Measurements from ENCODE around the gene TAF1C.
"Not testable (repeated sequence)": the region's sequence is repeated elsewhere in the genome, so short reads cannot be mapped to it uniquely, and the experiment has no call there.

The TAF1C gene

DNA sequence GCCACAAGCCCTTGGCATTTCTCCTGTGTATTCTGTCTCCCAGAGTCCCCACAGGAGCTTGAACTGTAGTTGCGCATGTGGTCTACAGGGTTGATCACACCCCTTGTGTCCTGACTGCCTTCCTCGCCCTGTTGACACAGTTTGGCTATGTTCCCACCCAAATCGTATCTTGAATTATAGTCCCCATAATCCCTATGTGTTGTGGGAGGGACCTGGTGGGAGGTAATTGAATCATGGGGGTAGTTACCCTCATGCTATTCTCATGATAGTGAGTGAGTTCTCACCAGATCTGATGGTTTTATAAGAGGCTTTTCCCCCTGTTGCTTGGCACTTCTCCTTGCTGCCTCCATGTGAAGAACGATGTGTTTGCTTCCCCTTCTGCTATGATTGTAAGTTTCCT lies 25.3 kb upstream of the TAF1C start:
- DNase-seq (ENCODE audit: low spot score): no peak

GRCh38 chr16:84209989-84210388 lies 23.1 kb upstream of the TAF1C start:
- no peak for DNase-seq (ENCODE audit: low spot score)

GRCh38 chr16:84207879-84208278 lies 21.0 kb upstream of the TAF1C start:
- DNase-seq (ENCODE audit: low spot score): no peak

DNA sequence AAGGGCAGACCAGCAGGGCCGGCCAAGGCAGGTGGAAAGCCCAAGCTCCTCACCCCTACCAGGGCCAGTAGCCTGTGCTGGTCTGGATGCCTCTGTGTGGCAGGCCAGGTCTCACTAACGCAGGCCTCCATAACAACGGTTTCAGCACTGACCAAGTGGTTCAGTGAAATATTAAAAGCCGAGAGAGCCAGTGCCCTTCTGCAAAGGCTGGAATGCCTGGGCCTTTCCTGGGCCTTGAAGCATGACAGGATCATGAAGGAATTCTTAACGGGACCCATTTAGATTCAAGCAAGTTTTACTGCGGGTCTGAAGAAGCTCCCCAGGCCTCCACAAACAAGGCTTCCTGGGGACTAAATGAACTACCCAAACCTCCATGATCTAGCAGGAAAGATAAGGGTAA lies 20.4 kb upstream of the TAF1C start:
- no peak for DNase-seq (ENCODE audit: low spot score)

DNA sequence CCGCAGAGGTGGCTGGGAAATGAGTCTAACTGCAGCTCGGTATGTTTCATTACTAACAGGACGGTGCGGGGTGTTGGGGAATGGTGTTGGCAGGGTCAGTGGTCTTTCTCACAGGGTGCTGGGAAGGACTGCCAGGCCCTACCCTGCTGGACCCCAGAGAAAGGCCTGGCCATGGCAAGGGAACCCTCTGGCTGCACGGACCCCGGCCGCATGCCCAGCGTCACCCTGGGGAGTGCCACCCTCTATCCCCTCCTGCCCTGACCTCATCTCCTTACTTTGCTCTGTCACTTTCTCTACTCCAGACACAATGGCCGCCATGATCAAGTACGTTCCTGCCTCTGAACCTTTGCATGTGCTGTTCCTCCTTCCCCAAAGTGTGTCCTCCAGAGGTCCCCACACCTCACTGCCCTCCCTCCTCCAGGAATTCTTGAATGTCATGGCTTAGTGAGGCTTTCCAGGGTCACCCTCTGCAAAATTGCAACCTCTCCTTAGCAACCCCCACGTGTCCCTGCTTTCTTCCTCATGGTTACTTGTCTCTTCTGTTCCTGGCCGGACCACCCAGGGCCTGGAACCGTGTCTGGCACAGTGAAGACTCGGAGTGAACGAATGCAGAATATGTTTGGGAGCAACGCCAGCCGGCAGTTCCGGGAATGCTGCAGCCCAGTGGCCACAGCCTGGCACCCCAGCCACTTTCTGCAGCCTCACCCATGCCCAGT lies 19.3 kb upstream of the TAF1C start:
- DNase-seq (ENCODE audit: low spot score): no peak

DNA sequence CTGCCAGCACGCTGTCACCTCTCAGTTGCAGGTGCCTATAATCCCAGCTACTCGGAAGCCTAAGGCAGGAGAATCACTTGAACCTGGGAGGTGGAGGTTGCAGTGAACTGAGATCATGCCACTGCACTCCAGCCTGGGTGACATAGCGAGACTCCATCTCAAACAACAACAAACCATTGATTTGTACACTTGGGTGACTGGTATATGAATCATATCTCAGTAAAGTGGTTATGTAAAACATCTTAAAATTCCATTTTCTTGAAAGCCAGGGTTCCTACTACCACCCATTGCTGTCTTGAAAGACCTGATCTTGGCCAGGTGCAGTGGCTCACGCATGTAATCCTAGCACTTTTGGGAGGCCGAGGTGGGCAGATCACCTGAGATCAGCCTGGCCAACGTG lies 18.3 kb upstream of the TAF1C start:
- not testable (repeated sequence) for DNase-seq (ENCODE audit: low spot score)

DNA sequence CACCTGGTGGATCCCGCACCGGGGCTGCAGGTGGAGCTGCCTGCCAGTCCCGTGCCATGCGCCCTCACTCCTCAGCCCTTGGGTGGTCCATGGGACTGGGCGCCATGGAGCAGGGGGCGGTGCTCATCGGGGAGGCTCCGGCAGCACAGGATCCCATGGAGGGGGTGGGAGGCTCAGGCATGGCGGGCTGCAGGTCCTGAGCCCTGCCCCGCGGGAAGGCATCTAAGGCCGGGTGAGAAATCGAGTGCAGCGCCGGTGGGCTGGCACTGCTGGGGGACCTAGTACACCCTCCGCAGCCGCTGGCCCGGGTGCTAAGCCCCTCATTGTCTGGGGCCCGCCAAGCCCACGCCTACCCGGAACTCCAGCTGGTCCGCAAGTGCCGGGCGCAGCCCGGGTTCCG lies 17.7 kb upstream of the TAF1C start:
- not testable (repeated sequence) for DNase-seq (ENCODE audit: low spot score)

DNA sequence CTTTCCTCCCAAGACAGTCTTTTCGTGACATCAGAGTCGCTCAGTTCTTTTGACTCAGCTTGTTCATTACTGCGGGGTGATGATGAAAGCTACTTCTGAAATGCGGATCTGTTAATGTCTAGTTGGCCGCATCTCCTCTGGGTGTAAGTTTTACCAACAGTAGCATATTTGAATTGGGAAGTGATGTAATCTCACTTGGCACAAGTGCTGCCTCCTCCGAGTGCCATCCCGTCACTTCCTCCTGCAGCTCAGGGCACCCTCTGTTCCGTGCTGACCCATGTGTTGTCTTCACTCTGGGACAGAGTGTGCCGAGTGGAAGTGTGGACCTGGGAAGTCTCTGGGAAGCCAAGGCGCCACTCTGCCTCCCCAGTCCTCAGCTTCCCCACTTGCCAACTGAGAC lies 13.0 kb upstream of the TAF1C start:
- DNase-seq (ENCODE audit: low spot score): no peak

DNA sequence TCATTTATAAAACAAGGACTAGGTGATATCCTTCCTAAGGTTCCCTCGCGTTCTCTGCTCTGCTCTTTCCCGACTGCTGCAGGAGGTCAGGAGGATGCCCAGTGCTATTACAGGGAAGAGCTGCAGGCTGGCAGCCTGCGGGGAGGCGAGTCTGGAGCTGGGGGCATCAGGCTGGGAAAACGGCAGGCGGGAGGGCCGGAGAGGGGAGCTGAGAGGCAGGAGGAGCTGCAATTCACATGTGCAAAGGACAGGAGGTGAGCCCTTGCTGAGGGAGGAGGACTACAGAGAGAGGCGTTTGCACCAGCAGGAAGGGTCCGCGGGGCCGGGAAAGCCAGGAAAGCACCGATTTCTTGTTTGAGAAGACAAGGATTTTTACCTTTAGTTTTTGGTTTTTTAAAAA lies 12.2 kb upstream of the TAF1C start:
- DNase-seq (ENCODE audit: low spot score): no peak

DNA sequence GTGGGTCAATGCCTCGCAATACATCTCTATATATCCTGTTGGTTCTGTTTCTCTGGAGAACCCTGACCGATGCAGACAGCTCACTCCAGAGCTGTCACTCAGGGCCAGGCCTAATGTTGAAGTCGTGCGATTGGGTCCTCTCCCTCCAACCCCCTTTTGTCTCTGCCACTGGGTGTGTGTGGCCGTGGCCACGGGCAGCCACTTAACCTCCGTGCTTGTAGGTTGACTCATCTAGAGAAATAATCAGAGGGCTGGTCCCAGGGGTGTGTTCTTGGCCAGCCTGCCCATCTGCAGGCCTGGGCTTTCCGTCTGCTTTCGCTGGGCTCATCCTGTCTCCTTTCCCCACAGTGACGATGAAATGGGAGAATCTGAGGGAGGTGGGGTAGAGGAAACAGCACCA lies 11.5 kb upstream of the TAF1C start:
- no peak for DNase-seq (ENCODE audit: low spot score)

DNA sequence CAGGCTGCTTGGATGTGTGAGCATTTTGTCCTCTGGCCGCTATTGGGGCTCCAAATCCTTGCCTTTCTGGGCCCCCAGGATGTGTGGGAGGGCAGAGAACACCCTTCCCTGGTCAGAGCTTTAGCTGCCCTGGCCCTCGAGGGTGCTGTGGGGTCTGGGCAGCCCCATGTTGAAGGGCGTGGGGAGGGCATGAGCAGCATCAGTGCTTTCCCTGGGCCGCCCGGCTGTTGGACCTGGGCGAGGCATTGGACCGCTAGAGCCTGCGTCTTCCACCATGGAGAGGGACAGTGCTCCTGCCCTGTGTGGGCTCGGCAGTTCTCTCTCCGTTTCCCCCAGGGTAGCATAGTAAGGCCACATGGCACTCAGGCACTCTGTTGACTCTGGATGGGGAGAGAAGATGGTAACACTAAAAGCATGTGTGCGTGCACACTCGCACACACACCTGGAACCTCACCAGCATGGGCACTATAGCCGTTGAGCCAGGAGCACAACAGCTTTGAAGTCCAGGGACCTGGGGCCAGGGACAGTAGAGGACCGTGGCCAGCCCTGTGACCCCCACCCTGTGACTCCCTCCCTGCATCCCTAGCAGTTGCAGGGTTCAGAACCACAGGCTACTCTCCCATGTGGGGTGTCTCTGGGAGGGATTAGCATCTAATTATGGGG lies 10.7 kb upstream of the TAF1C start:
- DNase-seq (ENCODE audit: low spot score): no peak

DNA sequence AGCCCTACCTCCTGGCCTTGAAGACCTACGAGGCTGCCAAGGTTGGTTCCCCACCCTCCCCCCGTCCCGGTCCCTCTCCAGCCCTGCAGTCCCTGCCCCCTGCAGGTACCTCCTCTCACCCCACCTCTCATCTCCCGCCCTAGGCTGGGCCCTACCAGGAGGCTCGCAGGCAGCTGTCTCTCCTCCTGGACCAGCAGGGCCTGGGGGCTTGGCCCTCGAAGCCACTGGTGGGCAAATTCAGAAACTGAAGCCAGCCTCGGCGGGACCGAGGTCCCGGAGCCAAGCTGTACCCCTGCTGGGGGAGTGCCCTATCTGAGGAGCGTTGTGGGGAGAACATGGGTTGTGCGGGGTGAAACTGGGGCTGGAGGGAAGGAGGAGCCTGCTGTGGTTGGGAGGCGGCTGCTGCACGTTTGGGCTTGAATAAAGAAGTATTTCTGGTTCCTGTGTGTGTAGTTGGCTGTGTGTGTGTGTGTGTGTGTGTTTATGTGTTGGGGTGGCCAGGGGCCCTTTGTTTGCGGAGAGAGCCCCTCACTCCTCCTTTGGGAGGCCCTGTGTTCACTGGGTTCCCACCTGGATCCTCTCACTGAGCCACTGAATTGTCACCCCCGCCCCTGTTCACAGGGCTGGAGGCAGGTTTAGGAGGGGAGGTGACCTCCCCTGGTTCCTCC lies 10.0 kb upstream of the TAF1C start:
- DNase-seq (ENCODE audit: low spot score): no peak

GRCh38 chr16:84196101-84196500 lies 9.2 kb upstream of the TAF1C start:
- no peak for DNase-seq (ENCODE audit: low spot score)

GRCh38 chr16:84195201-84196093 lies 8.6 kb upstream of the TAF1C start:
- DNase-seq (ENCODE audit: low spot score): no peak

DNA sequence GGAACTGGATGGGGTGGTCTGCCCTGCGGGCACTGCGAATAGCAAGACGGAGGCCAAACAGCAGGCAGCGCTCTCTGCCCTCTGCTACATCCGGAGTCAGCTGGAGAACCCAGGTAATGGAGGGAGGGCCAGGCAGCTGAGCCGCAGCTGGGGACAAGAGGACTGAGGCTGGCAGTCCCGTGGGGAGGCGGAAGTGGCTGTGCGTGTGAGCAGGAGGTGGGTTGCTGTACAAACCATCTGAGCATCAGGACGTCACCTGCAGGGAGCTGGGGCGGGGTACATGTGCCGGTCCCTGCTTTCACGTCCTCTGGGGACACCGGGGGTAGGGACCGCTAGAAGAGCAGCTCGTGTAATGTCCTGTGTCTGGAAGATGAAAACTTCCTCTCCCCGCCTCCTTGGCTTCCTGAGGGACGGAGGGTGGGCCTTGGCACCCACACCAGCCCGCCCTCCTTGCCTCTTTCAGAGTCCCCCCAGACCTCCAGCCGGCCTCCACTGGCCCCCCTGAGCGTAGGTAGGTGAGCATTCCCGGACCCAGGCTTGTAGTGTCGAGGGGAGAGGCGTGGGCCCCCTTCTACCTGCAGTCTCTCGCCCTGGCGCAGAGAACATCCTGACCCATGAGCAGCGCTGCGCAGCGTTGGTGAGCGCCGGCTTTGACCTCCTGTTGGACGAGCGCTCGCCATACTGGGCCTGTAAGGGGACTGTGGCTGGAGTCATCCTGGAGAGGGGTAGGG lies 7.8 kb upstream of the TAF1C start:
- DNase-seq (ENCODE audit: low spot score): no peak

DNA sequence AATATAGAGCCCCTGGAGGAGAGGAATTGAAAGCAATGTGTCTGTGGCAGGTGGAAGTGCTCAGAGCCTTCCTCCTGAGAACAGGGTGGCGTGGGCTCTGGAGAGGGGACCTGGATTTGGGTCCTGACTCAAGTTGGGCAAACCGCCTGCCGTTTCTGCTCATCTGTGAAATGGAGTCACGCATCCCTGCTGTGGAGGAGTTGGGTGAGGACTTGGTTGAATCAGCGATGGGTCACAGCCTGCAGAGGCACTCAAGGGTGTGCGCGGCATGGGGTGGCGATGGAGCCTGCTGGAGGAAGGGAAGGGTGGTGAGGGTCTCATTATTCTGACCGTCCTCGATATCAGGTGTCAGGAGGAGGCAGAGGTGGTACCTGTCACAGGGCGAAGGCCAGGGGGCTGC lies 7.2 kb upstream of the TAF1C start:
- DNase-seq (ENCODE audit: low spot score): no peak

GRCh38 chr16:84193480-84193879 lies 6.6 kb upstream of the TAF1C start:
- no peak for DNase-seq (ENCODE audit: low spot score)

DNA sequence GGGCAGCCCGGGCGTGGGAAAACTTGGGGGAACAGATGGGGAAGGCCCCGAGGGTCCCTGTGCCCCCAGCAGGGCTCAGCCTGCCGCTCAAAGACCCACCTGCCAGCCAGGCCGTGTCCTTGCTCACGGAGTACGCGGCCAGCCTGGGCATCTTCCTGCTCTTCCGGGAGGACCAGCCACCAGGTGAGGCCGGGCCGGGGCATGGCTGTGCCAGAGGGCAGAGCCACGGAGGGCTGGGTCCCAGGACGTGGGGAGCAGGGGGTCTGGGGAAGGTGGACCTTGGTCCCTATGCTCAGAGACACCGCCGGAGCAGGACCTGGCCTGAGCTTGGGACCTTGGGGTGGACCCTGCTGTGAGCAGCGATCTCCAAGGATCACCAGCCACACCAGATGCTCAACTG lies 4.6 kb upstream of the TAF1C start:
- DNase-seq (ENCODE audit: low spot score): no peak

DNA sequence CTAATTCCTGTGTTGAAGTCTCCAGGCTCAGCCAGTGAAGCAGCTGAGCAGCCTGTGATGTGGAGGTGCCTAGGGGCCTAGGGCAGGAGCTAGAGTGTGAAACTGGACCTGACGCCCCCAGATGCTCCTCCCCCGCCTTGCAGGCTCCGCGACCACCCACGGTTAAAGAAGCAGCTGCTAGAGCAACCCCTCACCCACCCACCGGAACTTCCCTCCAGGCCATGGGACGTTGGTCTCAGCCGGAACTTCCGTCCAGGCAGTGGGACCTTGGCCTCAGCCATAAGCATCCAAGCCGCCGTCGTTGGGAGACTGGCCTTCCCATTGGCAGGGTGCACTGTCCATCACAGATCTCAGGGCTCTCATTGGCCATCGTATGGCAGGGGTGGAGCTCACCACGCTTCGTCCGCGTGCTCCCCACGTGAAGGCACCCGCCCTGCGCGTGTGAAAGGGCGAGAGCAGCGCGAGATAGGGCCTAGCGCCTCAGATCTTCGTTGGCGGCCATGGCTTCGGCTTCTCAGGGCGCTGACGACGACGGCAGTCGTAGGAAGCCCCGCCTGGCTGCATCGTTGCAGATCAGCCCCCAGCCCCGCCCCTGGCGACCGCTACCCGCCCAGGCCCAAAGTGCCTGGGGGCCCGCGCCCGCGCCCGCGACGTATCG lies 4.0 kb upstream of the TAF1C start, which contains the start of gene ADAD2:
ADAD2 (plus strand) TSS at position 427 of the 658 bp plus-strand sequence; CDS start at position 501, 74 bp downstream.
- DNase-seq (ENCODE audit: low spot score): no peak

- no peak for DNase-seq (ENCODE audit: low spot score)
Measured at GRCh38 chr16:84184775-84185174, 2.1 kb downstream of the TAF1C start.
